C4-2B (cell line): ENCODE measurements around the gene CIAO3.
A peak's percentile ranks its signal among the peaks of the same experiment; 100 is the strongest.

Experiments
- H3K27ac ChIP-seq: fragments of 450-650 bp; 2 replicates; pipeline ENCODE4 v1.5.1; 2017
- CTCF ChIP-seq: fragments of 450-650 bp; conservative IDR thresholded peaks from 2 replicates; pipeline ENCODE4 v1.5.1; 2017; ENCODE audit warnings: mild to moderate bottlenecking
- ZFX ChIP-seq: fragments of 450-650 bp; IDR thresholded peaks from 2 replicates; pipeline ENCODE4 v1.6.1; 2017

Gene CIAO3

GRCh38 chr16:740764-741505 lies at the start of gene CIAO3:
CIAO3 (minus strand) TSS chr16:740997; CDS start chr16:740985, 12 bp downstream.
- TF ChIP-seq ZFX (peak; percentile 79; the same call in 1 of the 2 replicates), CTCF (peak; percentile 98)
- peak within 1 kb of the TSS; percentile 90 for H3K27ac ChIP-seq

- H3K27ac ChIP-seq = peak overlapping the region; percentile 87; the same call in 1 of the 2 replicates
- TF ChIP-seq CTCF (no peak), ZFX (no peak)
Observed at GRCh38 chr16:790086-790485, 49.3 kb upstream of the CIAO3 start.

GRCh38 chr16:789191-789850 lies 48.5 kb upstream of the CIAO3 start:
- H3K27ac ChIP-seq = peak overlapping the region; percentile 87
- no peak for TF ChIP-seq CTCF
- TF ChIP-seq ZFX = no peak

GRCh38 chr16:788399-789126 lies 47.8 kb upstream of the CIAO3 start, which contains the start of gene CHTF18:
CHTF18 (plus strand) TSS chr16:788620; CDS start chr16:788685, 65 bp downstream.
- peak within 1 kb of the TSS; percentile 87 for H3K27ac ChIP-seq

GRCh38 chr16:787978-788398 lies 47.2 kb upstream of the CIAO3 start, which contains the start of gene RPUSD1:
RPUSD1 (minus strand) TSS chr16:788381; CDS start chr16:787737, 644 bp downstream.
- TF ChIP-seq ZFX (peak; percentile 80; the same call in 1 of the 2 replicates), CTCF (no peak)
- peak within 1 kb of the TSS; percentile 87 for H3K27ac ChIP-seq

More at GRCh38 chr16:788399-789126, 47.8 kb upstream of the CIAO3 start, which contains the start of gene CHTF18:
- no peak for TF ChIP-seq CTCF
- TF ChIP-seq ZFX = peak; percentile 58

- TF ChIP-seq ZFX (no peak), CTCF (no peak)
- peak overlapping the region; percentile 87 for H3K27ac ChIP-seq
Observed at GRCh38 chr16:787321-787966, 46.6 kb upstream of the CIAO3 start.
